ENCODE measurements around the gene OGFOD3.
"Not testable (repeated sequence)": the region's sequence is repeated elsewhere in the genome, so short reads cannot be mapped to it uniquely, and the experiment has no call there.

Gene OGFOD3

GRCh38 chr17:82372249-82373071 lies 45.9 kb downstream of the OGFOD3 start:
- no peak for DNase-seq

- no peak for DNase-seq
Observed at GRCh38 chr17:82371333-82372248, 46.8 kb downstream of the OGFOD3 start, which contains the start of gene UTS2R. TSS of gene UTS2R (plus strand) at chr17:82371765. CDS start at chr17:82374325, 2,560 bp downstream.

GRCh38 chr17:82370471-82371332 lies 47.7 kb downstream of the OGFOD3 start:
- no peak for DNase-seq

GRCh38 chr17:82369211-82369610 lies 49.2 kb downstream of the OGFOD3 start:
- DNase-seq = no peak

GRCh38 chr17:82367724-82368524 lies 50.5 kb downstream of the OGFOD3 start:
- DNase-seq = no peak

- no peak for DNase-seq
Observed at GRCh38 chr17:82366749-82367148, 51.6 kb downstream of the OGFOD3 start.

GRCh38 chr17:82365606-82366295 lies 52.6 kb downstream of the OGFOD3 start:
- DNase-seq = no peak

- DNase-seq = no peak
Observed at GRCh38 chr17:82361885-82362633, 56.3 kb downstream of the OGFOD3 start.

GRCh38 chr17:82359451-82360074 lies 58.8 kb downstream of the OGFOD3 start:
- not testable (repeated sequence) for DNase-seq

GRCh38 chr17:82358465-82359350 lies 59.7 kb downstream of the OGFOD3 start, which contains the start of gene TEX19:
TSS of gene TEX19 (plus strand) at chr17:82359247. CDS start at chr17:82362151, 2,904 bp downstream.
- DNase-seq = no peak

GRCh38 chr17:82357394-82357793 lies 61.0 kb downstream of the OGFOD3 start:
- no peak for DNase-seq

- no peak for DNase-seq
Observed at GRCh38 chr17:82356845-82357355, 61.5 kb downstream of the OGFOD3 start.

GRCh38 chr17:82355770-82356427 lies 62.5 kb downstream of the OGFOD3 start:
- no peak for DNase-seq

GRCh38 chr17:82354804-82355308 lies 63.5 kb downstream of the OGFOD3 start:
- no peak for DNase-seq

- no peak for DNase-seq
Observed at GRCh38 chr17:82353484-82353883, 64.9 kb downstream of the OGFOD3 start.

GRCh38 chr17:82351713-82352488 lies 66.5 kb downstream of the OGFOD3 start:
- peak; percentile 77 for DNase-seq

GRCh38 chr17:82351254-82351712 lies 67.1 kb downstream of the OGFOD3 start:
- no peak for DNase-seq

Measured in T-helper 9 cell (primary cell).